Measurements from ENCODE around the gene WBP1. TPM values are rescaled to one million over a fixed set of nuclear protein-coding genes. Genes with fewer than 3 reads are reported as not detected.
A peak's percentile ranks its signal among the peaks of the same experiment; 100 is the strongest.
"Not testable (repeated sequence)": the region's sequence is repeated elsewhere in the genome, so short reads cannot be mapped to it uniquely, and the experiment has no call there.

WBP1 gene
- 31.0 and 47.8 TPM in 2 replicates for total RNA-seq (2014; rRNA removed; shearing (Covaris generic))
- polyA plus RNA-seq (2015; cell fraction: cytosol; rRNA removed) = 53.6 and 60.0 TPM in 2 replicates
- polyA plus RNA-seq (2015; cell fraction: nucleus; rRNA removed) = 102 and 134 TPM in 2 replicates

- DNase-seq (ENCODE audit: low read depth) = peak; percentile 100
These were observed at the start of gene WBP1 for GRCh38 chr2:74458132-74458937. TSS of gene WBP1 (plus strand) at chr2:74458438. CDS start at chr2:74458603, 165 bp downstream.

GRCh38 chr2:74413001-74413698 lies 45.1 kb upstream of the WBP1 start:
- DNase-seq (ENCODE audit: low read depth) = no peak

- no peak for DNase-seq (ENCODE audit: low read depth)
These were observed 43.8 kb upstream of the WBP1 start for GRCh38 chr2:74414441-74414840.

GRCh38 chr2:74414881-74415761 lies 43.1 kb upstream of the WBP1 start:
- DNase-seq (ENCODE audit: low read depth) = no peak

DNA sequence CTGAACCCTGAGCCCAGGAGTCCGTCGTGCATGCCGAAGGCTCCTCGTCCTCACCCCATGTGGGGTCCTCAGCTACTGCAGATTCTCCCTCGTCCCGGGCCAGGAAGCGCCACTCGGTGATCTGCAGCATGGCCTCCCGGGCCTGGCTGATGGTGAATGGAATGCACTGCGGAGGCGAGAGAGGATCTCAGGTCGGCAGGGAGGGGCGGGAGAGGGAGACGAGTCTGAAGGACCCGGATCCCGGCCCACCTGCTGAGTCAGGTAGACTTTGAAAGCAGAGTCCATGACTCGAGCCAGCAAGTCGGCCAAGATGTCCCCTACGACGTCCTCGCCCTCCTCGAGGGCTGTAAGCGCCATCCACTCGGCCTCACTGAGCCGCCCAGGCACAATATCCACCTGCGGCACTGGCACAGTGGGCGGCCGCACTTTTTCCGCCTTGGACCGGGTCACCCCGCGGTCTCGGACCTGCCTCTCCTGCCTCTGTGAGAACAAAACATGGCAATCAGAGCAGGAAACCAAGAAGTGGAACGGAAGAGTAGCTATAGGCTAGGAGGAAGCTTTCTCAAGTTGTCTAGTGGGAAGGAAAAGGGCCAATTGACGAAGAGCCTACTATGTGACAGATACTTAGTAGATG lies 42.4 kb upstream of the WBP1 start:
- no peak for DNase-seq (ENCODE audit: low read depth)

- no peak for DNase-seq (ENCODE audit: low read depth)
These were observed 41.5 kb upstream of the WBP1 start for GRCh38 chr2:74416778-74417177.

DNA sequence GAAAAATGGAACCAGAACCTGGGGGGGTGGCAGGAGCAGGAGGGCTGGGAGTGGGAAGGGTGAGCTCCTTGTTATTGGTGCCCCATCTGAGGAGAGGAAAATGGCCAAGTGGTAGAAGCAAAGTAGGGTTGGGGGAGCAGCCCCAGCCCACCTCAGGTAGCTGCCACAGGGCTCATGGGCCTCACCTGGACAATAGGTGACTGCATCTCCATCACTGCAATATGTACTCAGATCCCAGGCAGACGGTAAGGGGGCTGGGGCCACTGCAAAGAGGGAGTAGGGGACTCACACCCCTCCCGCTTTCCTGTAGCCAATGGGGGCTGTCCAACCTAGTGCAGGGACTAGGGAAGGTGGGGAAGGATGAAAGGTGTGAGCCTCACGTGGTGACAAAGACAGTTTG lies 41.0 kb upstream of the WBP1 start:
- DNase-seq (ENCODE audit: low read depth) = no peak

- no peak for DNase-seq (ENCODE audit: low read depth)
These were observed 40.5 kb upstream of the WBP1 start for GRCh38 chr2:74417763-74418162.

DNA sequence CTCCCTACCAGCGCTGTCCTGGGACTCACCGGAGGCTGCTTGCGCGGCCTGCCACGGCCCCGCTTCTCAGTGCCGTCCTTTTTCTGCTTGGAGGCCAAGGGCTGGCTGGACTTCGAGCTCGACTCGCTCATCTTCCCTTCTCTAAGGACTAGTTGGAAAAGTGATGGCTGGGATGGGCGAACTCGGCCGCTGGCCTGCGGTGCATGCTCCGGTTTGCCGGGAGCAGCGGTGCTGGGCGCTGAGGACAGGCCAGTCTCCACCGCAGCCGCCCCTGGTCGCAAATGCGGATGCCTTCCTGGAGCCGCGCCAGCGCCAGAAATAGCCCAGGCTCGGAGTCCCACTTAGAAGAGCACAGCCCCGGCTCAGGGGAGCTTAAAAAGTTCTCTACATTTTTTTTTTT lies 39.9 kb upstream of the WBP1 start:
- DNase-seq (ENCODE audit: low read depth) = no peak

DNA sequence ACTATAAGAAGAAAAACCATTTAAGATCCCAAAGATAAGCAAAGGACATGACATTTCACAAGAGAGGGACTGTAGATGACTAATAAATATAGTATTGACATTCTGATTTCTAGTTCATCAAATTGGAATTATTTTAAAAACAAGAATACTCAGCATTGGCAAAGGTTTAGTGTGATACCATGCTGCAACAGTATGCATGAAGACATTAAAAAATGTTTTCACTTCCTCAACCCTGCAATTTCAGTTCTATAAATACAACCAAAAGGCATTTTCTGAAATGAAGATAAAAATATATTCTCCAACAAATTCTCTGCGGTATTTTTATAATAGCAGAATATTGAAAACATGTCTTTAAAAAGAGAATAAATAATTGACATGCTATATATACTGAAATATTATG lies 38.9 kb upstream of the WBP1 start:
- no peak for DNase-seq (ENCODE audit: low read depth)

DNA sequence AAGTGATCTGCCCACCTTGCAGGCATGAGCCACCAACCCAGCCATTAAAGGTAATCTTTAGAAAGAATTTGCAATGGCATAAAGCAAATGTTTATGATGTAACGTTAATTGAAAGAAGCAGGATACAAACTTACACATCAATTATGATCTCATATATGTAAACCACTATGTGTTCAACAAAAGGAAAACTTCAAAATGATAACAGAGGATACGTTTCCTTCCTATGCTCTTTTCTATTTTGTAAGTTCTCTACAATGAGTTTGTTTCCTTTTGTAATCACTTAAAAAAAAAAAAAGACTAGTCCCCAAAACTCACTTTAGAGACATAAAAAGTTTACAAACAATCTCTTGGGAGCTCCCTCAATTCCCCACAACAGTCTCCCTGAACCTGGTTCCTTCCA lies 38.2 kb upstream of the WBP1 start:
- no peak for DNase-seq (ENCODE audit: low read depth)

GRCh38 chr2:74420443-74421103 lies 37.7 kb upstream of the WBP1 start:
- DNase-seq (ENCODE audit: low read depth) = not testable (repeated sequence)

GRCh38 chr2:74421221-74421870 lies 36.9 kb upstream of the WBP1 start, which contains the start of the genes C2orf81 and WDR54:
TSS of gene C2orf81 (minus strand) at chr2:74421619. CDS start at chr2:74421560, 59 bp downstream.
TSS of gene WDR54 (plus strand) at chr2:74421730. CDS start at chr2:74422154, 424 bp downstream.
- peak; percentile 93 for DNase-seq (ENCODE audit: low read depth)

- DNase-seq (ENCODE audit: low read depth) = no peak
These were observed 34.8 kb upstream of the WBP1 start for GRCh38 chr2:74423231-74424095.

GRCh38 chr2:74424139-74424992 lies 33.9 kb upstream of the WBP1 start:
- DNase-seq (ENCODE audit: low read depth) = no peak

DNA sequence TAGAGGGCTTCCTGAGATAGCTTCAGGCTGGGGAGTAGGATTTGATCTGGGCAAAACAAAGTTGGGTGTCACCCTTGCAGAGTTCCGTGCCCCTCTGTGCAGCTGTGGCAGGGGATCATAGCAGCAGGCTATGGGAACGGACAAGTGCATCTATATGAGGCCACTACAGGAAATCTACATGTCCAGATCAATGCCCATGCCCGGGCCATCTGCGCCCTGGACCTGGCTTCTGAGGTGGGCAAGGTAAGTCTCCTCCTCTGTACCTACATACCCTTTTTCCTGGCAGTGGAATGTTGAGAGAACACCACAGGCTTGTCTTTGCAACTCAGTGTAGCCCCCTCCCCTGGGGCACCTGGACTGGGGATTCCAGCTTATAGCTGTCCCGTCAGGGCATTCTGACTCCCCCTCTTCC lies 33.2 kb upstream of the WBP1 start:
- DNase-seq (ENCODE audit: low read depth) = no peak

GRCh38 chr2:74425523-74425922 lies 32.7 kb upstream of the WBP1 start:
- no peak for DNase-seq (ENCODE audit: low read depth)
